Naive thymus-derived CD8-positive, alpha-beta T cell (primary cell): ENCODE measurements around the gene ALX4. TPM values are rescaled to one million over a fixed set of nuclear protein-coding genes. Genes with fewer than 3 reads are reported as not detected.

Source experiments
- ATAC-seq, 2 donors: fragments of 150-1000 bp; cut with Tn5 transposase in 1 of 2; sonication (Bioruptor Pico), chemical (Tn5 transposase) in 1 of 2; 1 replicate in 1 of 2; 2 replicates in 1 of 2; pipeline ENCODE4 v1.10.0; 2021; ENCODE audit warnings: mild to moderate bottlenecking in 2 of 2, moderate library complexity in 2 of 2
- POLR2A ChIA-PET: fragments of 350-600 bp; sonication (Branson Sonifier 250); formaldehyde crosslinking; loops from one replicate; lab custom pipeline; 2021; ENCODE audit warnings: antibody characterized with exemption; lab: Charles Lee
- DNase-seq, 10 donors: peaks; one replicate each; pipeline versions ENCODE4 v3.0.0 to v3.0.0-alpha.2; 2020 to 2022
- H3K27ac Mint-ChIP-seq, 10 donors: one replicate each; pipeline ENCODE4 v1.8.0; 2020 to 2022; ENCODE audit warnings: mild to moderate bottlenecking in 10 of 10, mixed read lengths in 10 of 10, moderate library complexity in 4 of 10, inconsistent platforms in 1 of 10
- H3K27me3 Mint-ChIP-seq, 5 donors: one replicate each; pipeline ENCODE4 v1.8.0; 2021 to 2022; ENCODE audit warnings: mixed read lengths in 5 of 5
- H3K36me3 Mint-ChIP-seq, 3 donors: one replicate each; pipeline ENCODE4 v1.8.0; 2020 to 2022; ENCODE audit warnings: mixed read lengths in 3 of 3, mild to moderate bottlenecking in 2 of 3, inconsistent platforms in 1 of 3
- H3K4me1 Mint-ChIP-seq, 4 donors: one replicate each; pipeline ENCODE4 v1.8.0; 2021 to 2022; ENCODE audit warnings: mixed read lengths in 4 of 4
- H3K4me3 Mint-ChIP-seq, 10 donors: one replicate each; pipeline ENCODE4 v1.8.0; 2020 to 2022; ENCODE audit warnings: mild to moderate bottlenecking in 10 of 10, mixed read lengths in 10 of 10, moderate library complexity in 6 of 10, inconsistent platforms in 1 of 10
- H3K9me3 Mint-ChIP-seq, 9 donors: one replicate each; pipeline ENCODE4 v1.8.0; 2020 to 2022; ENCODE audit warnings: mixed read lengths in 9 of 9, mild to moderate bottlenecking in 3 of 9, inconsistent platforms in 1 of 9, moderate library complexity in 1 of 9
- polyA plus RNA-seq, 3 donors: library from polyadenylated mRNA; unstranded; fragments of 300-500 nt; fragmentation: Illumina TruSeq; gene quantifications; one replicate each; pipeline ENCODE4 v1.2.3, GENCODE V29; 2021
- total RNA-seq, 8 experiments: library from RNA in 2 of 8; stranded (reverse) in 2 of 8; gene quantifications; one replicate each; pipeline ENCODE4 v1.2.3 and lab custom pipeline; 2021 to 2026

ALX4 gene
- total and polyA plus RNA-seq, 5 experiments from 2014 or later: not detected

- H3K4me1 Mint-ChIP-seq: no peaks in the 10 kb centered on the region
- H3K27me3 Mint-ChIP-seq: peaks cover 30 to 81% (median 49%) of the 10 kb centered on the region in 5 donors
- H3K36me3 Mint-ChIP-seq: no peaks in the 10 kb centered on the region
- DNase-seq (no peak), ATAC-seq (no peak)
- POLR2A ChIA-PET: no interaction called here
- no peaks in the 10 kb centered on the region for H3K9me3 Mint-ChIP-seq
- H3K4me3 Mint-ChIP-seq: no peak overlapping the region
- H3K27ac Mint-ChIP-seq: peak overlapping the region in 1 of 10 donors; percentile 30
Measured at GRCh38 chr11:44332665-44333064, 22.7 kb upstream of the ALX4 start.

GRCh38 chr11:44329472-44330230 is 19.7 kb upstream of the ALX4 start:
- Mint-ChIP-seq H3K27ac (no peak overlapping the region), H3K9me3 (no peaks in the 10 kb centered on the region), H3K4me1 (peaks cover 0 to 3% (median 0%) of the 10 kb centered on the region in 4 donors), H3K27me3 (peaks cover 34 to 92% (median 58%) of the 10 kb centered on the region in 5 donors), H3K36me3 (no peaks in the 10 kb centered on the region), H3K4me3 (no peak overlapping the region)
- POLR2A ChIA-PET: no interaction called here
- DNase-seq (no peak), ATAC-seq (no peak)

GRCh38 chr11:44328138-44328660 is 18.3 kb upstream of the ALX4 start:
- no peak overlapping the region for H3K27ac Mint-ChIP-seq
- no peak overlapping the region for H3K4me3 Mint-ChIP-seq
- H3K9me3 Mint-ChIP-seq: no peaks in the 10 kb centered on the region
- no peak for DNase-seq
- H3K27me3 Mint-ChIP-seq: peaks cover 41 to 92% (median 63%) of the 10 kb centered on the region in 5 donors
- H3K4me1 Mint-ChIP-seq: peaks cover 0 to 3% (median 0%) of the 10 kb centered on the region in 4 donors
- no peaks in the 10 kb centered on the region for H3K36me3 Mint-ChIP-seq
- POLR2A ChIA-PET: no interaction called here
- ATAC-seq: no peak

- H3K27ac Mint-ChIP-seq: no peak overlapping the region
- H3K4me3 Mint-ChIP-seq: no peak overlapping the region
- H3K4me1 Mint-ChIP-seq: peaks cover 0 to 3% (median 0%) of the 10 kb centered on the region in 4 donors
- H3K9me3 Mint-ChIP-seq: no peaks in the 10 kb centered on the region
- ATAC-seq: no peak
- POLR2A ChIA-PET: no interaction called here
- peaks cover 44 to 92% (median 65%) of the 10 kb centered on the region in 5 donors for H3K27me3 Mint-ChIP-seq
- DNase-seq: no peak
- no peaks in the 10 kb centered on the region for H3K36me3 Mint-ChIP-seq
Measured at GRCh38 chr11:44327730-44328129, 17.8 kb upstream of the ALX4 start.

GRCh38 chr11:44326615-44327475 is 16.9 kb upstream of the ALX4 start:
- Mint-ChIP-seq H3K36me3 (no peaks in the 10 kb centered on the region), H3K4me3 (no peak overlapping the region), H3K4me1 (peaks cover 0 to 3% (median 0%) of the 10 kb centered on the region in 4 donors), H3K27me3 (peaks cover 44 to 91% (median 69%) of the 10 kb centered on the region in 5 donors), H3K27ac (no peak overlapping the region), H3K9me3 (no peaks in the 10 kb centered on the region)
- ATAC-seq (no peak), DNase-seq (no peak)
- POLR2A ChIA-PET: no interaction called here

- DNase-seq: no peak
- H3K4me3 Mint-ChIP-seq: no peak overlapping the region
- peaks cover 0 to 3% (median 0%) of the 10 kb centered on the region in 4 donors for H3K4me1 Mint-ChIP-seq
- peaks cover 49 to 99% (median 79%) of the 10 kb centered on the region in 5 donors for H3K27me3 Mint-ChIP-seq
- POLR2A ChIA-PET: no interaction called here
- H3K9me3 Mint-ChIP-seq: no peaks in the 10 kb centered on the region
- ATAC-seq: no peak
- peak overlapping the region in 1 of 10 donors; percentile 26 for H3K27ac Mint-ChIP-seq
- no peaks in the 10 kb centered on the region for H3K36me3 Mint-ChIP-seq
Measured at GRCh38 chr11:44325698-44326097, 15.8 kb upstream of the ALX4 start.

- Mint-ChIP-seq H3K4me3 (no peak overlapping the region), H3K4me1 (peaks cover 0 to 3% (median 2%) of the 10 kb centered on the region in 4 donors), H3K36me3 (no peaks in the 10 kb centered on the region), H3K27me3 (peaks cover 48 to 99% (median 81%) of the 10 kb centered on the region in 5 donors), H3K9me3 (no peaks in the 10 kb centered on the region), H3K27ac (peak overlapping the region in 1 of 10 donors; percentile 26)
- POLR2A ChIA-PET: no interaction called here
- DNase-seq (no peak), ATAC-seq (no peak)
Measured at GRCh38 chr11:44324749-44325525, 15.0 kb upstream of the ALX4 start.

- no peaks in the 10 kb centered on the region for H3K9me3 Mint-ChIP-seq
- no peak for DNase-seq
- peaks cover 3 to 7% (median 6%) of the 10 kb centered on the region in 4 donors for H3K4me1 Mint-ChIP-seq
- no peak overlapping the region for H3K4me3 Mint-ChIP-seq
- H3K27ac Mint-ChIP-seq: no peak overlapping the region
- POLR2A ChIA-PET: no interaction called here
- no peak for ATAC-seq
- H3K36me3 Mint-ChIP-seq: no peaks in the 10 kb centered on the region
- peaks cover 45 to 99% (median 80%) of the 10 kb centered on the region in 5 donors for H3K27me3 Mint-ChIP-seq
Measured at GRCh38 chr11:44324222-44324621, 14.3 kb upstream of the ALX4 start.

- Mint-ChIP-seq H3K4me1 (peaks cover 4 to 16% (median 10%) of the 10 kb centered on the region in 4 donors), H3K27me3 (peaks cover 44 to 99% (median 84%) of the 10 kb centered on the region in 5 donors), H3K9me3 (no peaks in the 10 kb centered on the region), H3K36me3 (no peaks in the 10 kb centered on the region), H3K4me3 (no peak overlapping the region), H3K27ac (no peak overlapping the region)
- ATAC-seq (no peak), DNase-seq (no peak)
- POLR2A ChIA-PET: no interaction called here
Measured at GRCh38 chr11:44322243-44322642, 12.3 kb upstream of the ALX4 start.

GRCh38 chr11:44321059-44321458 is 11.1 kb upstream of the ALX4 start:
- peaks cover 3 to 25% (median 13%) of the 10 kb centered on the region in 4 donors for H3K4me1 Mint-ChIP-seq
- H3K36me3 Mint-ChIP-seq: no peaks in the 10 kb centered on the region
- ATAC-seq (no peak), DNase-seq (no peak)
- H3K9me3 Mint-ChIP-seq: no peaks in the 10 kb centered on the region
- no peak overlapping the region for H3K27ac Mint-ChIP-seq
- no peak overlapping the region for H3K4me3 Mint-ChIP-seq
- peaks cover 38 to 98% (median 77%) of the 10 kb centered on the region in 5 donors for H3K27me3 Mint-ChIP-seq
- POLR2A ChIA-PET: no interaction called here

GRCh38 chr11:44320289-44320973 is 10.5 kb upstream of the ALX4 start:
- Mint-ChIP-seq H3K4me1 (peaks cover 5 to 30% (median 18%) of the 10 kb centered on the region in 4 donors), H3K9me3 (no peaks in the 10 kb centered on the region), H3K36me3 (no peaks in the 10 kb centered on the region), H3K27me3 (peaks cover 39 to 98% (median 74%) of the 10 kb centered on the region in 5 donors), H3K27ac (no peak overlapping the region), H3K4me3 (no peak overlapping the region)
- POLR2A ChIA-PET: no interaction called here
- no peak for ATAC-seq
- no peak for DNase-seq
